ENCODE data around the gene TBC1D10B. TPM values are rescaled to one million over a fixed set of nuclear protein-coding genes. Genes with fewer than 3 reads are reported as not detected.
A peak's percentile ranks its signal among the peaks of the same experiment; 100 is the strongest.

The TBC1D10B gene
- total and polyA plus RNA-seq, 9 of the 15 experiments (the other 6 are each of a cell fraction or from before 2014, with no cell fraction given): 2.2 to 55.4 (median 17.5) TPM

DNA sequence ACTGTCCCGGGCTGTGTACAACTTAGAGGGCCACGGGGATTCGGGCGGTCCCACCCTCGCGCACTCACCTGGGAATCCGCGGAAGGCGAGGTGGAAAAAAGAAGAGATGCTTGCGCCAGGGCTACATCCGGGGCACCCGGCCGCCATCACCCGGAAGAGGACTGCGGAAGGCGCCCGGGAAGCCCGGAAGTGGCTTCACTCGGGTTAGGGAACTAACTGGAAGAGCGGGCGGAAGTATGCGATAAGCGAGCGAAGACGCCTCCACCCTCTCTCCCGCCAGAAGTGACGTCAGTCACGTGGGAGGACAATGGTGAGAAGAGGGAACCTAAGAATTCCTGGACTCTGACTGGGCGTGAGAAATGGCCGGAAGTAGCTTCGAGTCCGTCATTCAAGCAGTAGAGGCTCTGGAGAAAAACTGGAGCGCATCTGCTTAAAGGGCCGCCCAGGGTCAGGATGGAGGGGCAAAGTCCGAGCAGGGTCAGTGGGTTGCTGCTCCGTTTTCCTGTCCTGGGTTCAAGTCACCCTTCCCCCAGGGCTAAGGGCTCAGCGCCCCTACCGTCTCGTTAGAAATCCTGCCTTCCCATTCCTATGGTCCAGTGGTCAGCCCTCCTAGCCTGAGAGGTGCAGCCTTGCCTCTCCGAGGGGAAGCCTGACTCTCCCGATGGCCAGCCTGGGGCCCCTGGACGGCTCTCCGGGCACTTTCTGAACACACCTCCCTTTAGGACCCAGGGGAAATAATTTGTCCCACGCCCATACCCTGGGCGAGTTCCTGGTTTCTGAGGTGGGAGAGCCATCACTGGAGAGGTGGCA lies 14.9 kb downstream of the TBC1D10B start, which contains the start of gene CD2BP2 (continued):
- TF ChIP-seq FOXP4 (CRISPR knock-in tag; IDR thresholded peaks at IDR 0.05; ENCODE audit: borderline replicate concordance): 0 out of 2 replicates have a peak, but pooled peaks have one; percentile 29
- peak; percentile 79 for TF ChIP-seq CBFA2T2 (conservative IDR thresholded peaks at IDR 0.05)
- peak in 1 of 2 experiments; percentile 19; a peak in 2 of 4 replicates for TF ChIP-seq KDM1A (IDR thresholded peaks at IDR 0.05)
- TF ChIP-seq ZNF76 (CRISPR knock-in tag; IDR thresholded peaks at IDR 0.05; ENCODE audit: borderline replicate concordance): peak; percentile 69; the same call in 1 of the 2 replicates
- peak; percentile 83 for TF ChIP-seq TAF9B (IDR thresholded peaks at IDR 0.05; ENCODE audit: partially characterized antibody)
- TF ChIP-seq CREM (IDR thresholded peaks at IDR 0.05; ENCODE audit: low read depth): peak; percentile 96
- 0 out of 2 replicates have a peak, but pooled peaks have one; percentile 22 for TF ChIP-seq TRIM28 (IDR thresholded peaks at IDR 0.05)
- peak; percentile 72 for TF ChIP-seq ZFP91 (CRISPR knock-in tag; IDR thresholded peaks at IDR 0.05)
- TF ChIP-seq, protein P1, sequence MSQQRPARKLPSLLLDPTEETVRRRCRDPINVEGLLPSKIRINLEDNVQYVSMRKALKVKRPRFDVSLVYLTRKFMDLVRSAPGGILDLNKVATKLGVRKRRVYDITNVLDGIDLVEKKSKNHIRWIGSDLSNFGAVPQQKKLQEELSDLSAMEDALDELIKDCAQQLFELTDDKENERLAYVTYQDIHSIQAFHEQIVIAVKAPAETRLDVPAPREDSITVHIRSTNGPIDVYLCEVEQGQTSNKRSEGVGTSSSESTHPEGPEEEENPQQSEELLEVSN (IDR thresholded peaks at IDR 0.05; ENCODE audit: borderline replicate concordance in 1 of 2, extremely low read depth in 1 of 2, insufficient read depth in 1 of 2, insufficient read length in 1 of 2, low read depth in 1 of 2, low read length in 1 of 2, poor library complexity in 1 of 2, severe bottlenecking in 1 of 2): peak; percentile 92 to 95
- TF ChIP-seq SMARCA4 (IDR thresholded peaks at IDR 0.05): peak; percentile 42; the same call in 1 of the 2 replicates
- TF ChIP-seq NCOA6 (IDR thresholded peaks at IDR 0.05): peak; percentile 76; the same call in 1 of the 2 replicates
- no peak for TF ChIP-seq ZNF24 (IDR thresholded peaks at IDR 0.05)
- peak; percentile 89 for TF ChIP-seq EP400 (IDR thresholded peaks at IDR 0.05)
- TF ChIP-seq ETV6 (IDR thresholded peaks at IDR 0.05; ENCODE audit: borderline replicate concordance in 1 of 2, low read depth in 2 of 2, low read length in 1 of 2): peak; percentile 98 to 99
- TF ChIP-seq ETV6 (CRISPR knock-in tag; IDR thresholded peaks at IDR 0.05; ENCODE audit: borderline replicate concordance): no peak
- TF ChIP-seq CBX1 (IDR thresholded peaks at IDR 0.05; ENCODE audit: low read depth): no peak; the same call in 1 of the 2 replicates
- peak; percentile 78; the same call in 1 of the 2 replicates for TF ChIP-seq ZNF584 (CRISPR knock-in tag; IDR thresholded peaks at IDR 0.05; ENCODE audit: low read depth)
- TF ChIP-seq RNF2 (IDR thresholded peaks at IDR 0.05): peak; percentile 23; the same call in 1 of the 2 replicates
- TF ChIP-seq NR1H2 (CRISPR knock-in tag; IDR thresholded peaks at IDR 0.05): peak; percentile 75; the same call in 1 of the 2 replicates
- peak; percentile 87; the same call in 1 of the 2 replicates for TF ChIP-seq FOXK1 (CRISPR knock-in tag; IDR thresholded peaks at IDR 0.05; ENCODE audit: borderline replicate concordance)
- 0 out of 2 replicates have a peak, but pooled peaks have one; percentile 71 for TF ChIP-seq E2F3 (CRISPR knock-in tag; IDR thresholded peaks at IDR 0.05)
- peak; percentile 93 for TF ChIP-seq JUND (IDR thresholded peaks at IDR 0.05; ENCODE audit: borderline replicate concordance, low read depth, low read length)
- peak; percentile 86 for TF ChIP-seq JUND (tag; IDR thresholded peaks at IDR 0.05; ENCODE audit: borderline replicate concordance, low read depth, low read length)
- peak; percentile 80 for TF ChIP-seq POLR2H (tag; IDR thresholded peaks at IDR 0.05; ENCODE audit: low read depth)
- peak; percentile 92 for TF ChIP-seq L3MBTL2 (IDR thresholded peaks at IDR 0.05)

Measured in K562 (cell line).